IMR-90 (cell line): ENCODE measurements around the gene ESAM. TPM values are rescaled to one million over a fixed set of nuclear protein-coding genes. Genes with fewer than 3 reads are reported as not detected.

Experiments
- ATAC-seq: fragments of 200-7000 bp; cut with Tn5 transposase; 2 replicates; pipeline ENCODE4 v1.9.1; 2020; ENCODE audit warnings: low read depth, mild to moderate bottlenecking, moderate library complexity
- BruUV-seq: library from RNA; stranded (reverse); fragments of 400-500 nt; replicated peaks from 2 replicates; lab custom pipeline; 2021; lab: Mats Ljungman, UMichigan
- CTCF ChIA-PET: fragments of 300-600 bp; formaldehyde crosslinking; extraction: SDS; loops from one replicate; lab custom pipeline; 2021; ENCODE audit warnings: antibody characterized with exemption; lab: Yijun Ruan, JAX
- POLR2A ChIA-PET: fragments of 300-600 bp; sonication (Branson Sonifier 250); formaldehyde crosslinking; loops from one replicate; lab custom pipeline; 2022; ENCODE audit warnings: antibody characterized with exemption; ENCODE audit not compliant: unreplicated experiment; lab: Charles Lee
- DNase-seq: peaks from one replicate; pipeline ENCODE4 v3.0.0; 2013
- H2AFZ ChIP-seq: replicated peaks from 2 replicates; pipeline ENCODE3; 2013; ENCODE audit warnings: low read length, mild to moderate bottlenecking; ENCODE audit not compliant: poor library complexity
- H2AK5ac ChIP-seq: 2 replicates; pipeline ENCODE4 v1.6.1; 2013; ENCODE audit warnings: low read depth, low read length, inconsistent platforms
- H2AK9ac ChIP-seq: replicated peaks from 2 replicates; pipeline ENCODE3; 2013; ENCODE audit warnings: mild to moderate bottlenecking, low read depth, low read length, moderate library complexity; ENCODE audit not compliant: poor library complexity
- H2BK120ac ChIP-seq: 2 replicates; pipeline ENCODE4 v1.6.1; 2013; ENCODE audit warnings: low read depth, low read length, inconsistent platforms
- H2BK15ac ChIP-seq: 3 replicates; pipeline ENCODE4 v1.6.1; 2013; ENCODE audit warnings: low read depth, low read length, inconsistent platforms
- H2BK20ac ChIP-seq: 2 replicates; pipeline ENCODE4 v1.6.1; 2013; ENCODE audit warnings: low read depth, mild to moderate bottlenecking, inconsistent platforms, low read length, moderate library complexity
- H2BK5ac ChIP-seq: 2 replicates; pipeline ENCODE4 v1.6.1; 2013; ENCODE audit warnings: mild to moderate bottlenecking, low read depth, low read length, inconsistent platforms; ENCODE audit not compliant: poor library complexity, severe bottlenecking
- H3K14ac ChIP-seq: replicated peaks from 2 replicates; pipeline ENCODE4 v1.6.1; 2013; ENCODE audit warnings: low read depth, low read length, inconsistent platforms
- H3K18ac ChIP-seq: 2 replicates; pipeline ENCODE4 v1.6.1; 2013; ENCODE audit warnings: low read depth, low read length, control low read depth
- H3K23ac ChIP-seq: 2 replicates; pipeline ENCODE4 v1.6.1; 2013; ENCODE audit warnings: low read depth, low read length, inconsistent platforms
- H3K27ac ChIP-seq: 2 replicates; pipeline ENCODE4 v1.5.1; 2013; ENCODE audit warnings: mild to moderate bottlenecking, control low read depth, low read length; ENCODE audit not compliant: insufficient read depth
- H3K27me3 ChIP-seq: 2 replicates; pipeline ENCODE4 v1.6.1; 2013; ENCODE audit warnings: low read length; ENCODE audit not compliant: control insufficient read depth, insufficient read depth
- H3K36me3 ChIP-seq: 2 replicates; pipeline ENCODE4 v1.6.1; 2013; ENCODE audit warnings: low read length, mixed read lengths; ENCODE audit not compliant: control insufficient read depth, insufficient read depth
- H3K4ac ChIP-seq: 2 replicates; pipeline ENCODE4 v1.6.1; 2013; ENCODE audit warnings: low read depth, low read length, inconsistent platforms
- H3K4me1 ChIP-seq: 2 replicates; pipeline ENCODE4 v1.6.1; 2013; ENCODE audit warnings: low read length, mixed read lengths; ENCODE audit not compliant: control insufficient read depth, insufficient read depth
- H3K4me2 ChIP-seq: 2 replicates; pipeline ENCODE4 v1.6.1; 2013; ENCODE audit warnings: low read depth, mild to moderate bottlenecking, control low read depth, low read length, moderate library complexity
- H3K4me3 ChIP-seq: 2 replicates; pipeline ENCODE4 v1.5.1; 2013; ENCODE audit warnings: low read depth, mild to moderate bottlenecking, control low read depth, low read length, moderate library complexity; ENCODE audit not compliant: insufficient read depth
- H3K56ac ChIP-seq: 2 replicates; pipeline ENCODE4 v1.6.1; 2013; ENCODE audit warnings: low read length, inconsistent platforms; ENCODE audit not compliant: insufficient read depth; ENCODE audit errors: extremely low read depth
- H3K79me1 ChIP-seq, 2 experiments: 2 replicates each; pipeline ENCODE4 v1.6.1; 2013; ENCODE audit warnings: low read length in 2 of 2, inconsistent platforms in 1 of 2, low read depth in 1 of 2
- H3K9ac ChIP-seq: 2 replicates; pipeline ENCODE4 v1.6.1; 2013; ENCODE audit warnings: low read depth, low read length, control low read depth
- H3K9me1 ChIP-seq: 2 replicates; pipeline ENCODE4 v1.6.1; 2013; ENCODE audit warnings: low read length, inconsistent platforms; ENCODE audit not compliant: insufficient read depth
- H3K9me3 ChIP-seq: 2 replicates; pipeline ENCODE4 v1.6.1; 2013; ENCODE audit warnings: low read length; ENCODE audit not compliant: control insufficient read depth, insufficient read depth
- H4K20me1 ChIP-seq: 2 replicates; pipeline ENCODE4 v1.6.1; 2013; ENCODE audit warnings: low read length, inconsistent platforms; ENCODE audit not compliant: insufficient read depth
- H4K5ac ChIP-seq: 2 replicates; pipeline ENCODE4 v1.6.1; 2013; ENCODE audit warnings: mild to moderate bottlenecking, low read depth, low read length, control low read depth
- H4K8ac ChIP-seq, 2 experiments: 2 replicates each; pipeline ENCODE4 v1.6.1; 2013; ENCODE audit warnings: low read depth in 2 of 2, low read length in 2 of 2, control low read depth in 1 of 2, inconsistent platforms in 1 of 2
- H4K91ac ChIP-seq: 2 replicates; pipeline ENCODE4 v1.6.1; 2013; ENCODE audit warnings: low read depth, low read length, inconsistent platforms; ENCODE audit not compliant: insufficient read depth
- WGBS, 2 experiments: methylation state at CpG; one replicate each; pipeline versions ENCODE4 v1.1.5 to v1.1.7; 2013; ENCODE audit warnings: missing lambda C conversion rate in 2 of 2; ENCODE audit not compliant: insufficient read length in 1 of 2; ENCODE audit errors: extremely low coverage in 2 of 2; 5-methylcytosine and 5-hydroxymethylcytosine counted together
- dilution Hi-C: fragments of 300-500 bp; cut with HindIII; formaldehyde crosslinking; loops from one replicate; pipeline ENCODE4 v1.14.3; 2018; ENCODE audit warnings: low sequenced_read_pairs; ENCODE audit not compliant: unreplicated experiment
- in situ Hi-C: fragments of 300-500 bp; cut with MboI; formaldehyde crosslinking; loops from 3 replicates; pipeline ENCODE4 v1.14.3; 2019; ENCODE audit warnings: low sequenced_read_pairs, inconsistent platforms, mixed read lengths
- intact Hi-C: fragments of 100-400 bp; cut with micrococcal nuclease; formaldehyde crosslinking; loops from 2 replicates; pipeline ENCODE4 v1.10.0; 2022
- polyA plus RNA-seq, 3 experiments: library from polyadenylated mRNA; depleted of rRNA; stranded (reverse); fragments of >200 nt; gene quantifications; 2 replicates each; pipeline ENCODE4 v1.2.3, GENCODE V29; 2012; ENCODE audit warnings: low replicate concordance in 1 of 3
- total RNA-seq: library from RNA; depleted of rRNA; stranded (reverse); fragments of >200 nt; gene quantifications from 2 replicates; pipeline ENCODE4 v1.2.3, GENCODE V29; 2012
- TF ChIP-seq, protein P1 (sequence below): fragments of 150-350 bp; IDR thresholded peaks from 2 replicates; pipeline ENCODE4 v1.6.1; 2016; ENCODE audit warnings: low read depth, mild to moderate bottlenecking, low read length, moderate library complexity, borderline replicate concordance

Gene ESAM
- total and polyA plus RNA-seq, 2 of the 4 experiments (the other 2 are of a cell fraction), result under 0.01 to 0.12 TPM

DNA sequence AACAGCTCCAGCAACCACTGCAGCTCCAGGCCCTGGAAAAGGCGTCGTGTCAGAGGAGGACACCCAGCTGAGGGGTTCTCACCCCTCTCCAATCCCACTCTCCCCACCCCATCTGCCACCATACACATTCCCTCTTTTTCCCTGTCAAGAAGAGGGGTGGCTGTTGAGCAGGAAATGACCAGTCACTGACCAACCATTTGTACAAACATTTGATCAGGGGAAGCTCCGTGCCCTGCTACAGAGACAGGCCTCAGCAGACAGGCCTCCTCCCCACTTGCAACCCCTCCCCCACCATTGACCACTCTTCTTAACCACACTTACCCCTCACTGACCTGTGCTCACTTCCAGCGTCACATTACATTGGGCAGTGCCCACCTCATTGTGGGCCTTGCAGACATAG lies 7.8 kb downstream of the ESAM start:
- no peak overlapping the region for H3K18ac ChIP-seq
- in situ Hi-C loops, result no loop called here
- POLR2A ChIA-PET, result no interaction called here
- no TSS peak for BruUV-seq
- H3K9me3 ChIP-seq, result no peaks in the 10 kb centered on the region
- H3K36me3 ChIP-seq, result no peaks in the 10 kb centered on the region
- no peak overlapping the region for H3K23ac ChIP-seq
- H2AK5ac ChIP-seq, result peak overlapping the region; percentile 66
- peak overlapping the region; percentile 30 for H2BK120ac ChIP-seq
- H3K9me1 ChIP-seq, result peaks cover 14% of the 10 kb centered on the region
- H3K4me2 ChIP-seq, result no peak overlapping the region
- H2BK20ac ChIP-seq, result peak overlapping the region; percentile 51
- H3K4me1 ChIP-seq, result peaks cover 4% of the 10 kb centered on the region; the same call in 1 of the 2 replicates
- no peaks in the 10 kb centered on the region for H4K20me1 ChIP-seq
- peak; percentile 43 for DNase-seq
- intact Hi-C loops, result no loop called here
- dilution Hi-C loops, result no loop called here
- TF ChIP-seq, protein P1, sequence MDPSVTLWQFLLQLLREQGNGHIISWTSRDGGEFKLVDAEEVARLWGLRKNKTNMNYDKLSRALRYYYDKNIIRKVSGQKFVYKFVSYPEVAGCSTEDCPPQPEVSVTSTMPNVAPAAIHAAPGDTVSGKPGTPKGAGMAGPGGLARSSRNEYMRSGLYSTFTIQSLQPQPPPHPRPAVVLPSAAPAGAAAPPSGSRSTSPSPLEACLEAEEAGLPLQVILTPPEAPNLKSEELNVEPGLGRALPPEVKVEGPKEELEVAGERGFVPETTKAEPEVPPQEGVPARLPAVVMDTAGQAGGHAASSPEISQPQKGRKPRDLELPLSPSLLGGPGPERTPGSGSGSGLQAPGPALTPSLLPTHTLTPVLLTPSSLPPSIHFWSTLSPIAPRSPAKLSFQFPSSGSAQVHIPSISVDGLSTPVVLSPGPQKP, result no peak
- H2BK15ac ChIP-seq, result peak overlapping the region; percentile 23; the same call in 2 of the 3 replicates
- peak overlapping the region; percentile 65 for H2BK5ac ChIP-seq
- H3K56ac ChIP-seq, result no peak overlapping the region
- H4K91ac ChIP-seq, result peak overlapping the region; percentile 2; the same call in 1 of the 2 replicates
- H3K4me3 ChIP-seq, result no peak overlapping the region
- peak overlapping the region; percentile 8 to 82; a peak in 3 of 4 replicates for H4K8ac ChIP-seq
- CTCF ChIA-PET, result no interaction called here
- H2AK9ac ChIP-seq, result peak overlapping the region; percentile 75
- H3K79me1 ChIP-seq, result no peaks in the 10 kb centered on the region
- peaks cover 6% of the 10 kb centered on the region; the same call in 1 of the 2 replicates for H3K27me3 ChIP-seq
- peak overlapping the region; percentile 65 for H3K4ac ChIP-seq
- H3K27ac ChIP-seq, result no peak overlapping the region; the same call in 1 of the 2 replicates
- peak overlapping the region; percentile 85 for H2AFZ ChIP-seq
- peak overlapping the region; percentile 24; the same call in 1 of the 2 replicates for H4K5ac ChIP-seq
- 43% methylated on average over 1 of the region's 4 CpGs; no CpG with 5 or more reads in 1 of the 2 experiments for WGBS, 2 experiments
- 0 out of 2 replicates have a peak overlapping the region, but pooled peaks have one; percentile 24 for H3K14ac ChIP-seq
- no peak overlapping the region for H3K9ac ChIP-seq
- ATAC-seq, result 0 out of 2 replicates have a peak, but pooled peaks have one; percentile 12
